ENCODE results near the gene BRIP1. TPM values are rescaled to one million over a fixed set of nuclear protein-coding genes. Genes with fewer than 3 reads are reported as not detected.

The BRIP1 gene
- total RNA-seq, 1 donor from 2014 or later, result 2.4 TPM

DNA sequence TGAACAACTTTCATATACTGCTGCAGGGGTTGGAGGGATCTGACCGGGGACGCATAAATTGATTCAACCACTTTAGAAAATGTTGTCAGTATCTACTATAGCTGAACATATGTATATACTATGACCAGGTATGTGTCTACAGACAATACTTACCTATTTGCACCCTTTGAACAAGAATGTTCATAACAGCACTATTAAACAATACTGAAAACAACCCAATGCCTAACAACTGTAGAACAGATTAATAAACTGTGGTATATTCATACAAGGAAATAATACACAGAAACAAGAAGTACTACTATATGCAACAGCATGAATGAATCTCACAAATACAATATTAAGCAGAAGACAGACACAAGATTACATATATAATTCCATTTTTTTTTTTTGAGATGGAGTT, 10.5 kb downstream of the BRIP1 start:
- Mint-ChIP-seq H3K27me3 (ENCODE audit: unreplicated experiment) (peaks cover 4% of the 10 kb centered on the region), H3K4me3 (ENCODE audit: unreplicated experiment) (no peak overlapping the region), H3K36me3 (ENCODE audit: unreplicated experiment) (no peaks in the 10 kb centered on the region), H3K4me1 (ENCODE audit: low read depth, unreplicated experiment) (no peaks in the 10 kb centered on the region), H3K27ac (ENCODE audit: unreplicated experiment) (no peak overlapping the region), H3K9me3 (ENCODE audit: unreplicated experiment) (no peaks in the 10 kb centered on the region)
- no peak for DNase-seq
- TF ChIP-seq, protein P1, sequence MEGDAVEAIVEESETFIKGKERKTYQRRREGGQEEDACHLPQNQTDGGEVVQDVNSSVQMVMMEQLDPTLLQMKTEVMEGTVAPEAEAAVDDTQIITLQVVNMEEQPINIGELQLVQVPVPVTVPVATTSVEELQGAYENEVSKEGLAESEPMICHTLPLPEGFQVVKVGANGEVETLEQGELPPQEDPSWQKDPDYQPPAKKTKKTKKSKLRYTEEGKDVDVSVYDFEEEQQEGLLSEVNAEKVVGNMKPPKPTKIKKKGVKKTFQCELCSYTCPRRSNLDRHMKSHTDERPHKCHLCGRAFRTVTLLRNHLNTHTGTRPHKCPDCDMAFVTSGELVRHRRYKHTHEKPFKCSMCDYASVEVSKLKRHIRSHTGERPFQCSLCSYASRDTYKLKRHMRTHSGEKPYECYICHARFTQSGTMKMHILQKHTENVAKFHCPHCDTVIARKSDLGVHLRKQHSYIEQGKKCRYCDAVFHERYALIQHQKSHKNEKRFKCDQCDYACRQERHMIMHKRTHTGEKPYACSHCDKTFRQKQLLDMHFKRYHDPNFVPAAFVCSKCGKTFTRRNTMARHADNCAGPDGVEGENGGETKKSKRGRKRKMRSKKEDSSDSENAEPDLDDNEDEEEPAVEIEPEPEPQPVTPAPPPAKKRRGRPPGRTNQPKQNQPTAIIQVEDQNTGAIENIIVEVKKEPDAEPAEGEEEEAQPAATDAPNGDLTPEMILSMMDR (IDR thresholded peaks at IDR 0.05; ENCODE audit: partially characterized antibody, unreplicated experiment), result no peak

DNA sequence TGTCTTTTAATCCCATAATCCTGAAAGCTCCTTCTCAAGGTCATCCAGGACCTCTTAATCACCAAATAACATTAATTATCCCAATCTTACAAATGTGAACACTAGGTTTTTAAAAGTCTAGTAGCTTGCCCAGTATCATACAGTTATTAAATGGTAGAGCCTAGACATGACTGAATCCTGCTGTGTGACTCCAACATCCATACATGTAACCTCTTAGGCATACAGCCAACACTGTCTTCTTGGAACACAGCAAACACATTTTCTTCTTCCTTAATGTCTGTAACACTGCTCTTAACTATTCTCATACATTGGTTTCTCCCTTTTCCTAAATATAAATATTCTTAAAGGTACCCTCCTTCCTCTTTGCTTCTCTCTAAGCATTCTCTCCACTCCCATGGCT, 13.7 kb downstream of the BRIP1 start:
- TF ChIP-seq, protein P1 (IDR thresholded peaks at IDR 0.05; ENCODE audit: partially characterized antibody, unreplicated experiment), result no peak
- Mint-ChIP-seq H3K36me3 (ENCODE audit: unreplicated experiment) (no peaks in the 10 kb centered on the region), H3K27ac (ENCODE audit: unreplicated experiment) (no peak overlapping the region), H3K27me3 (ENCODE audit: unreplicated experiment) (peaks cover under 1% of the 10 kb centered on the region), H3K9me3 (ENCODE audit: unreplicated experiment) (no peaks in the 10 kb centered on the region), H3K4me1 (ENCODE audit: low read depth, unreplicated experiment) (no peaks in the 10 kb centered on the region), H3K4me3 (ENCODE audit: unreplicated experiment) (no peak overlapping the region)
- DNase-seq, result no peak

DNA sequence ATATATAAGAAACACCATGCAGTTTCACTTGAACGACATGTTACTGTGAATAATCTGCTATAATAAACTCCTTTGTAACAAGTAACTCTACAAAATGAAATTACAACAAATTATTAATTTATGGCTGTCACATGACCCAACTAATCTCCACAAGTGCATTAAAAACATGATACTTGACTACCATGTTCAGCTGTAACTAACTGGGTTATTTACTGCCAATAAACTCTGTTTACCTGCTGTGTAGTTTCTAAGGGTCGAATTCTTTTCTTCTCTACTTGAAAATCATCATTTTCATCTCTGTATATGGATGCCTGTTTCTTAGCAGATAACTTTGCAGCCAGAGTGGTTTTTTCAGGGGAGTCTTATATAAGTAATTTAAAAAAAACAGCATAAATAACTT, 14.4 kb downstream of the BRIP1 start:
- no peaks in the 10 kb centered on the region for H3K4me1 Mint-ChIP-seq (ENCODE audit: low read depth, unreplicated experiment)
- TF ChIP-seq, protein P1 (IDR thresholded peaks at IDR 0.05; ENCODE audit: partially characterized antibody, unreplicated experiment), result no peak
- no peaks in the 10 kb centered on the region for H3K9me3 Mint-ChIP-seq (ENCODE audit: unreplicated experiment)
- no peak overlapping the region for H3K27ac Mint-ChIP-seq (ENCODE audit: unreplicated experiment)
- H3K36me3 Mint-ChIP-seq (ENCODE audit: unreplicated experiment), result no peaks in the 10 kb centered on the region
- no peak overlapping the region for H3K4me3 Mint-ChIP-seq (ENCODE audit: unreplicated experiment)
- no peak for DNase-seq
- H3K27me3 Mint-ChIP-seq (ENCODE audit: unreplicated experiment), result no peaks in the 10 kb centered on the region

DNA sequence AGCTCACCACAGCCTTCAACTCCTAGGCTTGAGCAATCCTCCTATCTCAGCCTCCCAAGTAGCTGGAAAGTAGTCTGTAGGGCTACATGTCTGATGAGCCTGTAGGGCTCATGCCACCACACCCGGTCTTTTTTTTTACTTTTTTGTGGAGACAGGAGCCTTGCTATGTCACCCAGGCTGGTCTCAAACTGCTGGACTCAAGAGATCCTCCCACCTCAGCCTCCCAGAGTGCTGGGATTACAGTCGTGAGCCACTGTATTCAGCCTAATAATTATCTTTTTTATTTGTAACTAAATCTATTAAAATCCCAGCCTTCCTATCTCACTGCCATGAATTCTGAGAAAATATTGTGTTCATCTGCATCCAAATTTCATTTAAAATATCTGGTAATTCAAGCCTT, 15.1 kb downstream of the BRIP1 start:
- Mint-ChIP-seq H3K27ac (ENCODE audit: unreplicated experiment) (no peak overlapping the region), H3K27me3 (ENCODE audit: unreplicated experiment) (no peaks in the 10 kb centered on the region), H3K9me3 (ENCODE audit: unreplicated experiment) (no peaks in the 10 kb centered on the region), H3K4me1 (ENCODE audit: low read depth, unreplicated experiment) (no peaks in the 10 kb centered on the region), H3K36me3 (ENCODE audit: unreplicated experiment) (no peaks in the 10 kb centered on the region), H3K4me3 (ENCODE audit: unreplicated experiment) (no peak overlapping the region)
- TF ChIP-seq, protein P1 (IDR thresholded peaks at IDR 0.05; ENCODE audit: partially characterized antibody, unreplicated experiment), result no peak
- DNase-seq, result no peak

DNA sequence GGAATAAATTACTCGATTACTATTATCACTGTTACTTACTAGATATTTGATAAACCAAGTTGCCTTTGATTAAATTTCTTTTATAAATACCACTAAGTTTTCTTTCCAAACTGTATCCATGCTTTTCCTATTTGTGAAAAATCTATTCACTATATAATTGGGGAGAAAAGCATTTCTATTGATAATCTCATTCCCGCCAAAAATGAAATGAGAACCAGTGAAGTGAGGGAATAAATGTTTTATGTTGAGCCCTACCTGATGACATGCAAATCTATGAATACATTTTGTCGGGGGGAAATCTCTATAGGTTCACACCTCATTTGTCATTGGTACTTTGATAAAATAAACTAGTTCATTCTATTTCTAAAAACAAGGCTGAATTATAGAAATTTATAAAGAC, 15.7 kb downstream of the BRIP1 start:
- no peak overlapping the region for H3K4me3 Mint-ChIP-seq (ENCODE audit: unreplicated experiment)
- DNase-seq, result no peak
- no peaks in the 10 kb centered on the region for H3K9me3 Mint-ChIP-seq (ENCODE audit: unreplicated experiment)
- H3K36me3 Mint-ChIP-seq (ENCODE audit: unreplicated experiment), result no peaks in the 10 kb centered on the region
- TF ChIP-seq, protein P1 (IDR thresholded peaks at IDR 0.05; ENCODE audit: partially characterized antibody, unreplicated experiment), result no peak
- H3K27ac Mint-ChIP-seq (ENCODE audit: unreplicated experiment), result no peak overlapping the region
- no peaks in the 10 kb centered on the region for H3K27me3 Mint-ChIP-seq (ENCODE audit: unreplicated experiment)
- H3K4me1 Mint-ChIP-seq (ENCODE audit: low read depth, unreplicated experiment), result no peaks in the 10 kb centered on the region

Data from glutamatergic neuron (in vitro differentiated cells).